ENCODE measurements around the gene PRX. TPM values are rescaled to one million over a fixed set of nuclear protein-coding genes. Genes with fewer than 3 reads are reported as not detected.
A peak's percentile ranks its signal among the peaks of the same experiment; 100 is the strongest.

PRX gene
- total and polyA plus RNA-seq, 9 of the 15 experiments (the other 6 are each of a cell fraction or from before 2014, with no cell fraction given), result 0.65 to 3.5 (median 1.7) TPM; not detected in 2

GRCh38 chr19:40411125-40411842, 1.9 kb downstream of the PRX start:
- H3K9me1 ChIP-seq (ENCODE audit: control insufficient read depth, insufficient read depth, low read length), result no peaks in the 10 kb centered on the region
- TF ChIP-seq ZNF551 (CRISPR knock-in tag; IDR thresholded peaks at IDR 0.05), result no peak
- no peak for TF ChIP-seq POU5F1 (IDR thresholded peaks at IDR 0.05; ENCODE audit: borderline replicate concordance, low read depth, low read length, partially characterized antibody)
- no peak for TF ChIP-seq POLR2B (IDR thresholded peaks at IDR 0.05; ENCODE audit: low read depth, partially characterized antibody)
- no peak for TF ChIP-seq CHD2 (IDR thresholded peaks at IDR 0.05; ENCODE audit: low read depth, low read length)
- no peak for TF ChIP-seq NR2F6 (CRISPR knock-in tag; IDR thresholded peaks at IDR 0.05)
- TF ChIP-seq MAZ (CRISPR knock-in tag; conservative IDR thresholded peaks at IDR 0.05 in 1 of 2, IDR thresholded peaks at IDR 0.05 in 1 of 2), result no peak
- TF ChIP-seq HLTF (IDR thresholded peaks at IDR 0.05), result no peak
- no peak for TF ChIP-seq RBM34 (IDR thresholded peaks at IDR 0.05; ENCODE audit: borderline replicate concordance, insufficient read depth, low read length)
- TF ChIP-seq RB1 (IDR thresholded peaks at IDR 0.05; ENCODE audit: low read depth), result no peak
- no peak for TF ChIP-seq DPF2 (IDR thresholded peaks at IDR 0.05)
- TF ChIP-seq ASH1L (IDR thresholded peaks at IDR 0.05; ENCODE audit: borderline replicate concordance, low read depth, partially characterized antibody), result no peak
- peaks cover 21 to 54% of the 10 kb centered on the region in 2 experiments; a peak in 4 of 5 replicates for H3K4me1 ChIP-seq (replicated peaks in 1 of 2; ENCODE audit: control insufficient read depth in 2 of 2, insufficient read depth in 2 of 2, low read length in 2 of 2)
- WGBS (ENCODE audit: insufficient coverage, low coverage, missing lambda C conversion rate), result 65% methylated on average over 16 of the region's 16 CpGs
- no TSS peak for BruUV-seq (replicated peaks)
- ATAC-seq (peak; percentile 17), DNase-seq (ENCODE audit: extremely low read depth in 1 of 4, low spot score in 3 of 4) (peak in 1 of 4 experiments; percentile 11), FAIRE-seq (no peak)
- in situ Hi-C loops (cut with MboI), result no loop called here
- no peaks in the 10 kb centered on the region for H3K79me2 ChIP-seq (ENCODE audit: control insufficient read depth, insufficient read depth, low read length)
- H3K4me3 ChIP-seq, result no peak overlapping the region
- no peaks in the 10 kb centered on the region for H3K9me3 ChIP-seq (replicated peaks; ENCODE audit: control insufficient read depth, insufficient read depth, low read depth, low read length)
- H3K36me3 ChIP-seq (ENCODE audit: control insufficient read depth, insufficient read depth, low read length), result no peaks in the 10 kb centered on the region
- CTCF ChIA-PET (ENCODE audit: low intra/inter-chr PET ratio), result no interaction called here
- H4K20me1 ChIP-seq (replicated peaks; ENCODE audit: control insufficient read depth, insufficient read depth, low read length), result no peaks in the 10 kb centered on the region
- H2AFZ ChIP-seq (ENCODE audit: low read depth, low read length), result no peak overlapping the region
- H3K27ac ChIP-seq (ENCODE audit: extremely low read depth, low read depth, low read length), result peak overlapping the region; percentile 10; the same call in 1 of the 3 replicates
- intact Hi-C loops (cut with micrococcal nuclease), result no loop called here
- POLR2A ChIA-PET, result interaction anchor here (0.5 to 1.8 kb wide), 3 partner anchors 9 to 15 kb away, joined by 3 to 7 read pairs (median 4); partner anchors contain the start of gene SERTAD1
- no peaks in the 10 kb centered on the region for H3K27me3 ChIP-seq (ENCODE audit: control insufficient read depth in 2 of 2, insufficient read depth in 2 of 2, low read length in 2 of 2)
- H3K9ac ChIP-seq (ENCODE audit: insufficient read depth in 1 of 2, low read depth in 2 of 2, low read length in 2 of 2), result peak overlapping the region in 1 of 2 experiments; percentile 82; a peak in 2 of 4 replicates
- H3K4me2 ChIP-seq (ENCODE audit: insufficient read depth, low read length), result no peak overlapping the region
